CD4-positive, alpha-beta T cell treated with Interleukin-6 at 100 ng/mL for 8 hours (primary cell): ENCODE measurements around the gene TDRD10.
"Not testable (repeated sequence)": the region's sequence is repeated elsewhere in the genome, so short reads cannot be mapped to it uniquely, and the experiment has no call there.

Source experiments
- DNase-seq: peaks from one replicate; pipeline ENCODE4 v3.0.0-alpha.2; 2020; ENCODE audit warnings: mixed read lengths, low spot score

Gene TDRD10

GRCh38 chr1:154479764-154480421 lies 22.1 kb upstream of the TDRD10 start:
- peak; percentile 71 for DNase-seq

- DNase-seq, result no peak
These were observed 21.0 kb upstream of the TDRD10 start for GRCh38 chr1:154481053-154481452.

- DNase-seq, result no peak
These were observed 17.8 kb upstream of the TDRD10 start for GRCh38 chr1:154483941-154484803.

- DNase-seq, result no peak
These were observed 16.9 kb upstream of the TDRD10 start for GRCh38 chr1:154485106-154485505.

- no peak for DNase-seq
These were observed 16.0 kb upstream of the TDRD10 start for GRCh38 chr1:154485910-154486496.

GRCh38 chr1:154486756-154487155 lies 15.3 kb upstream of the TDRD10 start:
- DNase-seq, result not testable (repeated sequence)

- DNase-seq, result no peak
These were observed 13.1 kb upstream of the TDRD10 start for GRCh38 chr1:154488922-154489321.

- no peak for DNase-seq
These were observed 12.2 kb upstream of the TDRD10 start for GRCh38 chr1:154489695-154490274.

- DNase-seq, result no peak
These were observed 11.7 kb upstream of the TDRD10 start for GRCh38 chr1:154490317-154490716.

GRCh38 chr1:154492115-154492514 lies 9.9 kb upstream of the TDRD10 start:
- no peak for DNase-seq

GRCh38 chr1:154493276-154493675 lies 8.7 kb upstream of the TDRD10 start:
- DNase-seq, result peak; percentile 29

- no peak for DNase-seq
These were observed 6.3 kb upstream of the TDRD10 start for GRCh38 chr1:154495496-154496273.

- no peak for DNase-seq
These were observed 5.6 kb upstream of the TDRD10 start for GRCh38 chr1:154496383-154496782.

GRCh38 chr1:154497026-154497806 lies 4.8 kb upstream of the TDRD10 start:
- DNase-seq, result no peak

GRCh38 chr1:154499446-154499845 lies 2.6 kb upstream of the TDRD10 start:
- DNase-seq, result no peak

- DNase-seq, result no peak
These were observed 1.5 kb upstream of the TDRD10 start for GRCh38 chr1:154500533-154500932.

- DNase-seq, result no peak
These were observed 475 bp upstream of the TDRD10 start for GRCh38 chr1:154501423-154502065.

GRCh38 chr1:154502744-154503115 lies 711 bp downstream of the TDRD10 start:
- DNase-seq, result no peak

GRCh38 chr1:154503898-154504297 lies 1.9 kb downstream of the TDRD10 start:
- no peak for DNase-seq

- DNase-seq, result no peak
These were observed 10.7 kb downstream of the TDRD10 start for GRCh38 chr1:154512760-154513159.
